HG02852 (cell line): ENCODE results near the gene TICAM1.
"Not testable (repeated sequence)": the region's sequence is repeated elsewhere in the genome, so short reads cannot be mapped to it uniquely, and the experiment has no call there.

Experiments used
- ATAC-seq: cut with Tn5 transposase; IDR thresholded peaks from one replicate; pipeline ENCODE4 v1.9.1; 2021; ENCODE audit warnings: mild to moderate bottlenecking, moderate library complexity; ENCODE audit not compliant: unreplicated experiment

Gene TICAM1

DNA sequence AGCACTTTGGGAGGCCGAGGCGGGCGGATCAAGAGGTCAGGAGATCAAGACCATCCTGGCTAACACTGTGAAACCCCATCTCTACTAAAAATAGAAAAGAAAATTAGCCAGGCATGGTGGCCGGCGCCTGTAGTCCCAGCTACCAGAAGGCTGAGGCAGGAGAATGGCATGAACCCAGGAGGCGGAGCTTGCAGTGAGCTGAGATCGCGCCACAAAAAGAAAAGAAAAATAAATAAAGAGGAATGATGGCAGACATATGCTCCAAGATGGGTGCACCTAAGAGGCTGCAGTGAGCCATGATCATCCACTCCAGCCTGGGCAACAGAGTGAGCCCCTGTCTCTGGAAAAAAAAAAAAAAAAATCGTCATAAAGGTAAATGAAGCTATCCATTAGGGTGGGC is 14.5 kb upstream of the TICAM1 start:
- not testable (repeated sequence) for ATAC-seq

DNA sequence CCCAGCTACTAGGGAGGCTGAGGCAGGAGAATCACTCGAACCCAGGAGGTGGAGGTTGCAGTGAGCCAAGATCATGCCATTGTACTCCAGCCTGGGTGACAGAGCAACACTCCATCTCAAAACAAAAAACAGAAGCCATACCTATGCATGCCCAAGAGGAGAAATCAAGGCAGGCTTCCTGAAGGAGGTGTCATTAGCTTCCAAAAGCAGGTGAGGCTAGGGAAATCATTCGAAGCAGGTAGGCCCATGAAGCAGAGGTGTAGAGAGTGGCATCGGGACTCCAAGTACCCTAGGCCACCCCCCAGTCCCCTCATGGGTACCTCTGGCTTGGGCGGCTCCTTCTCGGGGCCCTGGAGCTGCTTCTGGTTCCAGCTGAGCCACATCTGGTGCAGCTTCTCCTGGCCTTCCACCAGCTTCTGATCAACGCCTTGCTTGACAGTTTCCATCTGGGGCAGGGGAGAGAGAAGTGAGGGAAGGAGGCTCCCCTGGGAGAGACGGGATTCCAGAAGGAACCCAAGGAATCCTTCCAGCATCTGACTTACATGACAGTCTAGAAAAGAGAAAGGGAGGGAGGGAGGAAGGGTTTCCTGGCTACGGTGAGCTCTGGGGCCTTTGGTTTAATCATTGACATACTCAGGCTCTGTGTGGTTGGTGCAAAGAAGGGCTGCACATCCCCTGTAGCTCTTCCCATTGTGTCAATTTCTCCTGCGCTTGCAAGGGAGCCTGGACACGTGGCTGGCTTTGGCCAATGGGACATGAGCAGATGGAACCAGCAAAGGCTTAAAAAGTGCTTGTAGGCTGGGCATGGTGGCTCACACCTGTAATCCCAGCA is 13.1 kb upstream of the TICAM1 start:
- ATAC-seq = no peak

- ATAC-seq = no peak
Measured at GRCh38 chr19:4843647-4843965, 12.1 kb upstream of the TICAM1 start.

- no peak for ATAC-seq
Measured at GRCh38 chr19:4839192-4839591, 7.7 kb upstream of the TICAM1 start.

DNA sequence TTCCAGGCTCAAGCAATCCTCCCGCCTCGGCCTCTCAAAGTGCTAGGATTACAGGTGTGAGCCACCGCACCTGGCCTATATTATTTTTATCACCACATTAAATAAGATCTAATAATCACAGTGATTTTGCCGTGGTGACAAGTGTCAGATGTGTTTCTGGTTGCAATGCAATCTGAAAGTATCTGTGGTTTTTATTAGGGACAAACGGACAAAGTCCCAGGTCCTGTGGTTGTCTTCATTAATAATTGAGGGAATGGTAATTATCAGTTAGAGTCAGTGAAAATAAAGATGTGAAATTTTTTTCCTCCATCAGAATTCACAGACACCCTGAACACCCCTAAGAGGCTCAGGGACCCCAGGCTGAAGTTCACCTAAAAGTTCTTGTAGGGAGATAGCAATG is 1.3 kb upstream of the TICAM1 start:
- ATAC-seq = no peak

DNA sequence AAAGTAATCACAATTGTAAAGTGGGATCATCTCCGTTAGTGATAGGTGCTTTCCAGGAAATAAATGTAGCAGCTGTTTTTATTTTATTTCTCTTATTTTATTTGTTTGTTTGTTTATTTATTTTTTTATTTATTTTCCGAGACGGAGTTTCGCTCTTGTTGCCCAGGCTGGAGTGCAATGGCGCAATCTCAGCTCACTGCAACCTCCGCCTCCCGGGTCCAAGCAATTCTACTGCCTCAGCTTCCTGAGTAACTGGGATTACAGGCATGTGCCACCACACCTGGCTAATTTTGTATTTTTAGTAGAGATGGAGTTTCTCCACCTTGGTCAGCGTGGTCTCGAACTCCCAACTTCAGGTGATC is 448 bp upstream of the TICAM1 start:
- ATAC-seq = not testable (repeated sequence)

DNA sequence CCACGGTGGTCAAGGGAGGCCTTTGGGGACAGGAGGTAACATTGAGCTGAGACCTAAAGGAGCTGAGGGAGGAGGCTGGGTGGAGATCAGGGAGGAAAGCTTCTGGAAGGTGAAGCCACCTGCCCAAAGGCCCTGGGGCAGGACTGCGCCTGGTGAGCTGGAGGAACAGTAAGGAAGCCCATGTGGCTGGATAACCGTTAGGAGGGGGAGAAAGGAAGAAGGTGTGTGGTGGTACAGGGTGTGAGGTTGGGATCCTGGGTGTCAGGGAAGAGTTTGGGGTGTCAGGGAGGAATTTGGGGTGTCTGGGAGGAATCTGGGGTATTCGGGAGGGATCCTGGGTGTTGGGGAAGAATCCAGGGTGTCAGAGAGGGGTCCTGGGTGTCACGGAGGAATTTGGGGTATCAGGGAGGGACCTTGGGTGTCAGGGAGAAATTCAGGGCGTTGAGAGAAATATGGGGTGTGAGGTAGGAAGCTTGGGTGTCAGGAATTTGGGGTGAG is 695 bp downstream of the TICAM1 start:
- ATAC-seq = no peak

DNA sequence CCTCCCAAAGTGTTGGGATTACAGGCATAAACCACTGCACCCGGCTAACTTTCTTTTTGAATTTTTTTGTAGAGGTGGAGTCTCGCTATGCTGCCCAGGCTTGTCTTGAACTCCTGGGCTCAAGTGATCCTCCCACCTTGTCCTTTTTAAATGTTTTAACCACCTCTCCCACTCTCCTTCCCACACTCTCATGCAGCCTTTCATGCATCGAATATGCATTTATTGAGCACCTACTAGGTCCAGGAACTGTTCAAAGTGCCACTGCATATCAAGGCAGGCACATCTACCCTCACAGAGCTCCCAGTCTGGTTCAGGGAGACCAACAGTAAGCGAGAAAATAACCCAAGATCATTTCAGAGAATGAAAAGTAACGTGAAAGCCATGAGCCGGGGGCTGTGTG is 1.2 kb downstream of the TICAM1 start:
- no peak for ATAC-seq

GRCh38 chr19:4829001-4829712 is 2.4 kb downstream of the TICAM1 start:
- no peak for ATAC-seq

- ATAC-seq = no peak
Measured at GRCh38 chr19:4823577-4823976, 7.9 kb downstream of the TICAM1 start.

DNA sequence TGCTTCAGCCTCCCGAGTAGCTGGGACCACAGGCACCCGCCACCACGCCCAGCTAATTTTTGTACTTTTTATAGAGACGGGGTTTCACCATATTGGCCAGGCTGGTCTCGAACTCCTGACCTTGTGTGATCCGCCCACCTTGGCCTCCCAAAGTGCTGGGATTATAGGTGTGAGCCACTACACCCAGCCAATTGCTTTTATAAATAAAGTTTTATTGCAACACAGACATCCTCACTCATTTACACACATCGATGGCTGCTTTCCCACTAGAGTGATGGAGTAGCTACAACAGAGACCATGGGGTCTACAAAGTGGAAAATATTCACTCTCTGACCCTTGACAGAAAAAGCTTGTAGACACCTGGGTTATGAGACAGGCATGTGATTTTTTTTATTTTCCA is 9.2 kb downstream of the TICAM1 start:
- ATAC-seq = not testable (repeated sequence)

DNA sequence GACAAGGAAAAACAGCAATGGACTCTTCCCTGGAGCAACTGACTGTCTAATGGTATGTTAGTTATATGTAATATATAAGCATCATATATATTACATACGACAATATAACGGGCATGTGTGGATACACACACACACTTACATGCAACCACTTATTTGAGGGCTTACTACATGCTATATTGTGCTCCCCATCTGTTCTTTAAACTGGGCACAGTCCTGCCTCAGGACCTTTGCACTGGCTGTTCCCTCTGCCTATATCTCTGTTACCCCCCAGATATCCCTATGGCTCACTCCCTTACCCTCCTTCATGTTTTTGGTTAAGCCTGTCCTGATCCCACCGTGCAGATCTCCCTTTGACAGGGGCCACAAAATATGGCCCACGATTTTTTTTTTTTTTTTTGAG is 10.2 kb downstream of the TICAM1 start:
- ATAC-seq = no peak

DNA sequence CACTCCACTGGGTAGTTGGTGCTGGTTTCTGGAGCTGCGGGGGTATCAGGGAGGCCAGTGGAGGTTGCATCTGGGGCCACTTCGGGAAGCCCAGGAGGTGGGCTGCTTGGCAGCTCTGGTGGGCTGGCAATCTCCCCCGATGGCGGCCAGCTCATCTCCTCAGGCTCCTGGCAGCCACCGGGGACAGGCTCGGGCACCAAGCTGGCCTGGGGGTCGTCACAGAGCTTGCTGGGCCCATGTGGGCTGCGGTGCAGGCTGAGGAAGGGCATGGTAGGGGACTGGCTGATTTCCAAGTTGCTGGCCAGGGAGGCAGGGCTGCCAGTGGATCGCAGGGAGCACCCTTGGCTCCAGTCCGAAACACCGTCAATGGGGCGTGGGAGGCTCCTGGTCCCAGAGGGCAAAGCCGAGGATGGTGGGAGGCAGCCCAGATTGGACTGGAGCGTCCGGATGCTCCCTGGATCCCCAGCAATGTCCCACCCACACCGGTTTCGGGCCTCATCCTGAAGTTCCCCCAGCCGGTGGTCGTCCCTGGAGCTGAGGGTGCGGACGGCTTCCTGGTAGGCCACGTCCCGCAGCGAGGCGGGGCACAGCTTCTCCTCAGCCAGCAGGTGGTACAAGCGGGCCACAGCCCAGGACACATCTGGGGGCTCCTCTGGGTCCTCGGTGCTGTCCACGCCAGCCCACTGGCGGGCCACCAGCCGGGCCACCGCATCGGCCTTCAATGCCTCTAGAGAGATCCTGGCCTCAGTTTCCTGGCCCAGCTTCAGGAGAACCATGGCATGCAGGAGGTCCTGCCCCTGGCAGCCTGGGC is 13.8 kb downstream of the TICAM1 start:
- no peak for ATAC-seq

DNA sequence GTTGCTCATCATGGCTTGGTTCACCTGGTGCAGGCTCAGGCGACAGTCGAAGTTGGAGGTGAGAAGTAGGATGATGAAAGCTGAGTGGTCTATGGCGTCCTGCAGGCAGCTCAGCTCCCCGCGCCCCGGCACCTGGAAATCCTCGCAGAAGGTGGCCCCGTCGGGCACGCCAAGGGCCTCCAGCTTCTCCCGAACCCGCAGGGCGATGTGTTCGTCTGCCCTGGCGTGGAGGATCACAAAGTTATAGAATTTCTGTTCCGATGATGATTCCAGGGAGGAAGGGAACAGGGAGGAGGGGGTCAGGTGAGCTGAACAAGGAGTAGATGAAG is 14.6 kb downstream of the TICAM1 start:
- ATAC-seq = no peak

DNA sequence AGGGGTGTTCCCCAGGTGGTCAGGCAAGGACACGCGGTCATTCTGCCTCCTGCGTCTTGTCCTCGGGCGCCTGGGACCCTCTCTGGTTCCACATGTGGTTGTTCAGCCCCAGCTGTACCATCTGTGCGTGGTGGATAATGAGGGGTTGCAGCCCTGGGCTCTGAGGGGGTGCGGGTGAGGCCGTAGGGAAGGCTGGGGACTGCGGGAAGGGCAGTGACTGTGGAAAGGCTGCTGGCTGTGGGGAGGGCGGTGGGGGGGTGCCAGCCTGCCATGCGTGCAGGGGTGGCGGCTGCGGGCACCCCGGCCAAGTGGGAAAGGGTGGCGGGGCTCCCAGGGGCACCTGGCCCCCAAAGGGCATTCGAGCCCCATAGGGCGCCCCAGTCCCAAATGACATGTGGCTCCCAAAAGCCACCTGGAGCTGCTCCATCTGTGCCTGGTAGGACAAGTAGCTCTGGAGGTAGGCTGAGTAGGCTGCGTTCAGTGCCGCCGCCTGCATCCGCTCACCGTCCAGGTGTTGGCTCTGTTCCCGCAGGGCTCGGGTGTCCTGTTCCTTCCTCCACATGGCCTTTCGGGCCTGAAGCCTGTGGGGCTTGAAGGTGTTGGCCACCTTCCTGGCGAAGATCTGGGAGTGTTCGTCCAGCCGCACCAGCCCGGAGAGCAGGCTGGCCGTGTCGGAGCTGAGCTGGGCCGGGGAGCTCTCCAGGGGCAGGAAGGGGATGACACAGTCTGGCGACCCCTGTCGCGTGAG is 15.1 kb downstream of the TICAM1 start:
- no peak for ATAC-seq

DNA sequence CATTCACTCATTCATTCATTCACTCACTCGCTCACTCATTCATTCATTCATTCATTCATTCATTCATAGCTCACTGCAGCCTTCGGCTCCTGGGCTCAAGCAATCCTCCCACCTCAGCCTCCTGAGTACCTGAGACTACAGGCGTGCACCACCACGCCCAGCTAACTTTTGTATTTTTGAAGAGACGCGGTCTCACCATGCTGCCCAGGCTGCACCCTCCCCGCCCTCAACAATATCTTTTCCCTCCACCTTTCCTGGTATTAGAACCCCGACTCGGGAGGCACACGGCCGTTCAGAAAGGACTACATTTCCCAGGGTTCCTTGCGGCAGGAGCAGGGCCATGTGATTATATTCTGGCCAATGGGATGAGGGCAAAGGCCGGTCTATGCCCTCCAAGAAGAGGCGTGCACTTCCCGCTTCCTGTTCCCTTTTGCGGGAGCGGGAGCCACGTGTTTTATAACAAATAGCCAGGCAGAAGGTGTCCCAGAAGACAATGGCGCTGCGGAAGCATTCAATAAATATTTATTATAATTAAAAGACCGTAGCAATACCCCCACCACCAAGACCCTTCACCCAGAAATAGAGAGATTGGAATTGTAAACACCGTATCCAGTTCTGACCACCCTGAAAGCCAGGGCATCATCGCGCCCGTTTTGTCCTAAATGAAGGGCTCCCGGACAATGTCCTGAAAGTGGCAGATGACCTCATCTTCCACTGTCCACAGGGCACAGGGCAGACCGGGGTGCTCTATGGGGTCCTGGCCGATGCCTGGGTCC is 15.9 kb downstream of the TICAM1 start:
- ATAC-seq = no peak

DNA sequence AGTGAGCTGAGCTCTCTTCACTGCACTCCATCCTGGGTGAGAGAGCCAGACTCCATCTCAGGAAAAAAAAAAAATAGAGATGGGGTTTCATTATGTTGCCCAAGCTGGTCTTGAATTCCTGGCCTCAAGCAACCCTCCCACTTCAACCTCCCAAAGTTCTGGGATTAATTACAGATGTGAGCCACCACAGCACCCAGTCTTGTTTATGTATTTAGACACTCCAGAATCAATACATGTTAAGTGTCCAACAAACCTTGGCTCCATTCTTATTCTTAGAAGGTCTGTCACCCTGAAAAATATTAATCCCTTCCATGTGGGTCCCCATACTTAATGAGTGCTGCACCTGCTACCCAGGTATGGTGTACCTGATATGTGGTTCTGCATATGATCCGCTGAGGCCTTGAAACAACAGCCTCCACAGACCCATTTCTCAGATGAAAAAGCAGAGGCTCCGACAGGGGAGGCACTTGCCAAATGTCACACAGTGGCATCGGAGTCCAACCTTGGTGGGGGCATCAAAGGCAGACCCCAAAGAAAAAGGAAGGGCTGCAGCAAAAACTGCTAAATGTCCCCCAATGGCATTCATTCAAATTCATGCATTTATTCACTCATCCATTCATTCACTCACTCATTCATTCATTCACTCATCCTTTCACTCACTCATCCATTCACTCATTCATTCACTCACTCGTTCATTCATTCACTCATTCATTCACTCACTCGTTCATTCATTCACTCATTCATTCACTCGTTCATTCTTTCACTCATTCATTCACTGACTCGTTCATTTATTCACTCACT is 16.7 kb downstream of the TICAM1 start:
- no peak for ATAC-seq

DNA sequence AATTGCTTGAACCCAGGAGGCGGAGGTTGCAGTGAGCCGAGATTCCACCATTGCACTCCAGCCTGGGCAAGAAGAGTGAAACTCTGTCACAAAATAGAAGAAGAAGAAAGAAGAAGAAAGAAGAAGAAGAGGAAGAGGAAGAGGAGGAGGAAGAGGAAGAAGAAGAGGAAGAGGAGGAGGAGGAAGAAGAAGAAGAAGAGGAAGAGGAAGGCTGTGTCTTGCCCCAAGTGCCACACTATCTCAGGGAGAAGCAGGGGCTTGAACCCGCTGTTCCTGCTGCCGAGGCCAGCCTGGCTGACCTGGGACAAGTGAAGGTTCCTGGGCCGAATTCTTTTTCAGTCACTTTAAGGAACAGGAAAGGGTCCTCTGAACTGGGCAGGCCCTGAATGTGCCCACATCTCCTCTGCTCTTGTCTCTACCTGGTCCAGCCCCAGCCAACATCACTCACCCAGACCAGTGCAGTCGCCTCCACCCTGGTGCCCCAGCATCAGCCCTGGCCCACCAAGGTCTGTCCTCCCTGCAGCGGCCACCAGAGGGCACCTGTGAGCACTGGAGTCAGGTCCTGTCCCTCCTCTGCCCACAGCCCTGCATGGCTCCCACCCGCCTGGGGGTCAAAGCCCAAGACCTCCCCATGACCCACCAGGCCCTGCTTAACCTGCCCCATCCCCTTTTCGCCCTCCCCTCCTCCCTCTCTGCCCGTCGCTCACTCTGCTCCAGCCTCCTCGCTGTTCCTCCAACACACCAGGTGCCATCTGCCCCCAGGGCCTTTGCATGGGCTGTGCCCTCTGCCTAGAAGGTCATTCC is 20.0 kb downstream of the TICAM1 start:
- ATAC-seq = no peak

- ATAC-seq = no peak
Measured at GRCh38 chr19:4807188-4807587, 24.3 kb downstream of the TICAM1 start.
